ENCODE results near the gene SHISAL1.

- no peak for TF ChIP-seq CTCF (optimal IDR thresholded peaks at IDR 0.05 in 1 of 3, IDR thresholded peaks at IDR 0.05 in 1 of 3, conservative IDR thresholded peaks at IDR 0.05 in 1 of 3; ENCODE audit: extremely low read depth in 1 of 3, insufficient read depth in 2 of 3, low read length in 3 of 3)
- TF ChIP-seq EZH2 (IDR thresholded peaks at IDR 0.05; ENCODE audit: low read length) = no peak
Observed at GRCh38 chr22:44312766-44313165, at the start of gene SHISAL1.
